GM18511 (cell line): Measurements from ENCODE around the gene RHBDF2.

ENCODE experiments used
- ATAC-seq: cut with Tn5 transposase; IDR thresholded peaks from one replicate; pipeline ENCODE4 v1.9.1; 2021; ENCODE audit warnings: mild to moderate bottlenecking, moderate library complexity; ENCODE audit not compliant: unreplicated experiment

RHBDF2 gene

DNA sequence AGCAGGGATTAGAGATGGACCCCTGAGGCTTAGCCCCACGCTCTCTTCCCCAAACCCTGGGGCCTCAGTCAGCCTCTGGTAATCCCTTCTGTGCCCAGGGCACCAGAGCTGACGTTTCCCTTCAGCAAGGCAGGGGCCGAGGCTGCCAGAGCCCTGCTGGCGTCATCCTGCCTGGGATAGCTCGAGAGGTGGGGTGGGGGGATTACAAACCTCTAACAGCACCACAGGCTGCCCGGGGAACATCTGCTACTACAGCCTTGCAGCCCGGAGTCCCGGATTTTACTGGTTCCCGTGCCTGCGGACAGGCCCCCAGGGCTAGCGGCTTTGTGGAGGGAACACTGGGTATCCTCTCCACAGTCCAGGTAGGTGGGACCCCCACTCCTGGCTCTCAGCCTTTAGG, 33.9 kb downstream of the RHBDF2 start, which contains the start of gene AANAT:
Gene AANAT (plus strand): TSS at position 238 of the 400 bp plus-strand sequence. CDS start 1,144 bp downstream, outside the sequence.
- ATAC-seq: no peak

DNA sequence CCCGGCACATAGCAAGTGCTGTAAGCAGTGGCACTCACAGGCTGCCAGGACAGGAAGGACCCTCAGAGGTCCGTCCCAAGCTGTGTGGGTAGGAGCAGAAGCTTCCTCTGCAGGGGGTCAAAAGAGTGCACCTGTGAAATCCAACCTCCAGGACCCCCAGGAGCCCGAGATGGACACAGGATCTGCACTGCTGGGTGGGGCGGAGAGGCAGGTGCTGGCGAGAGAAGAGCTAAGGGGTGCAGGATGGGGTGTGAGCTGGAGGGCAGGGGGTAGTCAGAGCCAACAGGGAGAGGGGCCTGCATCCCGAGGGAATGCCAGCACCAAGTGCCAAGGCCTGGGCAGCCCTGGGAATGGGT, 34.5 kb downstream of the RHBDF2 start:
- no peak for ATAC-seq

DNA sequence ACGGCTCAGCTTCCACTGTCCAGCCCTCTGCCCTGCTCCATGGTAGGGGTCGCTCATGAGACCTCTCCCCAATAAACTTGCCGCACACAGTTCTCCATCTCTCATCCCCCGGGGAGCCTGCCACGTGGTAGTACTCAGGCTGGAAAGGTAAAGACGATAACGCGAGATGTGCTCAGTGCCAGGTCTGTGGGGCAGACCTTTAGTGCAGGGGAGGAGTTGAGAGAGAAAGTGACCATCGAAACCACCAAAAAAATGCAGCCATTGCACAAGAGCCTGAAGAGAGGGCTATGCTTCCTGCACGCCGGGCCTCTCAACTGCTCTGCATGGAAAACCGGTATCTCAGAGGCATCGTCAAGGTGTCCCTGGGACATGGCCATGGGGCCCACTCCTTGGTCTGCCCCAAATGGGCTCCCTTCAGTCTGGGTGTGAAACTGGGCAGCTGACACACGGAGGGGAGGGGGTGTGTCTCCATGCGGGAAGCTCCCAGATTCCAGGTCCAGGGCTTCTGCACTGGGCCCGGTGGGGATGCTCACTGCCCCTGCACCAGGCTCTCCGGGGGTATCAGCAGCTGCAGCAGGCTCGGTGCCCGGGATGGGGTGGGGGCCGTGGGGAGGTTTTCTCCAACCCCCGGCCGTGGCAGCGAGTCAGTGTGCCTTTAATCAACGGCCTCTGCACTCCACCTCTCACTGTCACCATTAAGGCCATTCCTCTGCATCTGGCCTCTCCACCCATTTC, 38.5 kb downstream of the RHBDF2 start:
- ATAC-seq: no peak

DNA sequence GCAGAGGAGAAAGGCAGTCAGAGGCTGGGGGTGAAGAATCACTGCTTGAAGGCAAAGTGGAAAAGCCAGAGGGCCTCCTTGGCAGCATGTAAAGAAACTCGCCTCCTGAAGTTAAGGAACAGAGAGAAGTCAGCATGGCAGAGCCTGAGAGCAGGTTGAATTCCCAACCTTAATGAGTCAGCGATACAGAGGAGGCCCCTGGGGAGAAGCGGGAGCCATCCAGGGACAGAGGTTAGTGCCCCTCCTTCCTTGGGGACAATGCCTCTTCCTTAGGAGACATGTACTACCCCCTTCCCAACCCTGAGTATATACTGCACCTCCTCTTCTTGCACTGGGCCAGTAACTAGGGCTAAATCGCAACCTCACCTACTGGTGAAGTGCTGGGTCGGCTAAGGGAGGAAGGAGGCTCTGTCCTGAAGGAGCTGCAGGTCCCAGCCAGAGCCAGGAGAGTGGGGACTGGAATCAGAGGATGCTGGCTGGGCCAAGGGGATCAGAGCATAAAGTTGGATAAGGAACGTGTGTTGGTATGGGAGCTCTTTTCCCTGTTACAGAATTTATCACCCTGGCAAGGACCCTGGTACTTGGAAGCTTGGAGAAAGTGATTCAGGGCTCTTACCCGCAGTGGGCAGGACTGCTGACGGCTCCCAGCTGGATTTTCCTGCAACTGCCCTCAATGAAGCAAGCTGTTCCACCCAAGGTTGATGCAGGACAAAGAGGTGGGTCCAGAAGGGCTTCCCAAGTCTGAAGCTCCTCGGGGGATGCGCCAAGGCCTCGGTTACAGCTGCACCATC, 39.3 kb downstream of the RHBDF2 start:
- ATAC-seq: no peak

DNA sequence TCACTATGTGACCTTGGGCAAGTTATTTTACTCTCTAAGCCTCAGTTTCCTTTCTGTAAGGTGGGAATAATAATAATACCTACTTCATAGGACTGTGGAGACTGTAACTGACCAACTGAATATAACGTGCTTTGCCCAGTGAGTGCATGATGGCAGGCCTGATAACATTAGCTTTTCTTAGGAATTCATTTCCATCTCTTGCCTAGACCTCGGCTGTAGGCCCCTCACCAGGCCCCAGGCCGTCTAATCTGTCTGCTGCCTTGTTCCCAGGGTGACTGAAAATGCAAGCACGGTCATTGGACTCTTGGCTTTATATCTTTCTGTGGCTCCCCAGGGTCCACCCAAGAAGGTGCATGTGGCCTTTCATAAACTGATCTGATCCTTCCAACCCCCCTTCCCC, 41.5 kb downstream of the RHBDF2 start:
- ATAC-seq: no peak

DNA sequence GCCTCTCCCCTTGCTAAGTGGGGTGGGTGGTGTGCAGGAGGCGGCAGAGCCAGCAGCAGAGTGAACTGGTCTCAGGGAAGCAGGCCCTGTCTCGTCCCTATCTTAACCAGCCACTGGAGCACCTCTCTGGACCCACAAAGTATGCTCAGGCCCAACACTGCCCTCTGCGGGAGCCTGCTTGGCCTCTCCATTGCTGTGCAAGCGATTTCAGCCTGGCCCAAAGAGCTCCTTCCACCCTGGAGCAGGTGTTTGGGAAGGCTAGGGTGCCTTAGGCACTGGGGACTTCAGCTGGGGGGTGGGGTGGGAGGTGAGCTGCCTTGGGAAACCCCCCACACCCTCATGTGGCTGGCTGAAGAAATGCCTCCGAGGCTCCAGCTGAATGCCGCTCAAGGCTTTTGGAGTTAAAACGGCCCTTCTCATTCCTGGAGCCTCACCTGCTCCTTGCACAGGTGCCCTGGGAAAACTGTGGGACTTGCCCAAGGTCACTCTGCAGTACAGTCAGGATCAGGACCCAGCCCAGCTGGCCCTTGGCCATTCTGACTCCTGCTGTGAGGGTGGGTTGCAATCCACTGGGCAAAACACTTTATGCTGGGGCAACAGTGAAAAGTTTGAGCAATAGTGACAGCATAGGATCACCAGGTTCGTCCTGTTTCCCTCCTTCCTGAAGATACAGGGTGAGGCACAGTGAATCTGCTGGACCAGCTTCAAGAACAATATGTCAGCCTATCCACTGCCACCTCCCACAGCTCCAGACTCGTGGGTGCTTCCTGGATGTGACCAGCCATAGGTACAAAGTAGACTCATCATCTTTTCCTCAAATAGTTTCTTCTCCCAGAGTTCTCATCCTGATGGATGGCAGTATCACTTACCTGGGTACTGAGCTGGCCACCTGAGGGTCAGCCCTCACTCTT, 42.4 kb downstream of the RHBDF2 start:
- no peak for ATAC-seq

DNA sequence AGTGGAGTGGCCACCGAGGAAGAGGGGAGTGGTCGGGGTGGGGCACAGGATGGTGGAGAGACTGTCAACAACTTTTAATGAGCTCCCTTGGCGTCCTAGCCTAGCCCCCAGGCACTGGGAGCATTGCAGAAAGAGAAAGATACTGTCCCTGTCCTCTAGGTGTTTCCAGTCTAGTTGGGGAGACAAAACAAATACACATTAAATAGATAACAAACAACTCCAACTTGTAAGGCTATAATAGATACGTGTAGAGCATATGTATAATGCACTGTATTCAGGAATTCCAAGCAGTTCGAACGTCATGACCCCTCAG, 47.8 kb downstream of the RHBDF2 start:
- ATAC-seq: no peak

DNA sequence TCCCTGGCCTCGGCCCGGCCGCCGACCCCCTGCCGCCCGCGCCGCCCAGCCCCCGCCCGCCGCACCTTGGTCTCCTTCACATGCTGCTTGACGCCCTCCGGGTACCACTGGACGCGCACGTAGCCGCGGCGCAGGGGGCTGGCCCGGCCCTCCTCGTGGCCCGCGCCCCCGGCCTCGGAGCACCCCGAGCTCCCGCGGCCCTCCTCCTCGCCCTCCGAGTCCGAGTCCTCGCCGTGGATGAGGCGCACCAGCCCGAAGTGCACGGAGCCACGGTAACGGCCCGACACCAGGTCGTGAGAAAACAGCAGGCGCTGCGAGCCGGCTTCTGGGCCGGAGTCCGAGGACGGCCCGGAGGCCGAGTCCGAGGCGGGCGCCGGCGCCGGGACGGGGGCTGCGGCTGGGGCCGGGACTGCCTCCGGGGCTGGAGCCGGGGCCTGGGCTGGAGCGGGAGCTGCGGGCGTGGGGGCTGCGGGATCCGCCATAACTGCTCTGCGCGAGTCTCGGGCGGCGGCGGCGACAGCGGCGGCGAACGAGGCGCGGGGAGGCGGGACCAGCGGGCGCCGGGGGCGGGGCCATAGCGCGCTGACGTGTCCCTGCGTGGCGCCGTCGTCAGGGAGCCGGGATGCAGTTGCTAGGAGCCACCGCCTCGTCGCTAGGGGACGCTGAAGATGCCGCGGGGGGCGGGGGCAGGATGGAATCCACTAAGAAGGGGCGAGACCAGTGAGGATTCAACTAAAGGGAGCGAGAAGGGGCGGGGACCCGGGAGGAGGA, 48.4 kb downstream of the RHBDF2 start, which contains the start of gene UBE2O:
Gene UBE2O (minus strand): TSS at position 493 of the 771 bp plus-strand sequence. CDS start 11 bp downstream, at position 482.
- peak; percentile 93 for ATAC-seq

DNA sequence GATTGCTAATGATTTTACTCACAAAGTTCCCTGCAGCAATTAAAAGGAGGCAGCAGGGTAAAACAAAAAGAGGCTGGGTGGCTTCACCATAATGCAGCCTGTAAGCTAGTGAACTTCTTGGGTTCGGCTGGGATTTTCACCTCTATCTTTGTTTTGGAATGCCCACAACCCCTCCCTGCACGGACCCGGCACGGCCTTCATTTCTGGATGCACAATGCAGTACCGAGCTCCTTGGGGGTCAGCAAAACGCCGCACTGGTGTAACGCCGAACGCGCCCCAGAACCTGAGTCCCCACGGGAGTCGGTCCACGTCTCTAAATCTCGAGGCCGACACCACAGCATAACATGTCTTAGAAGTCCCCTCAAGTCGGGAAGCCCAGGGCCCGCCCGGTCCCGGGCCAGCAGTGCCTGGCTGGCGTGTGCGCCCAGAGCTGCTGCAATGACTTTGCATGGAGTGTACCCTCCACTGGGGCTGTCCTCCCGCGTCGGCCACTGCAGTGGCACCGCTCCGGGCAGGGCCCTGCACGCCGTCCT, 49.0 kb downstream of the RHBDF2 start:
- no peak for ATAC-seq

DNA sequence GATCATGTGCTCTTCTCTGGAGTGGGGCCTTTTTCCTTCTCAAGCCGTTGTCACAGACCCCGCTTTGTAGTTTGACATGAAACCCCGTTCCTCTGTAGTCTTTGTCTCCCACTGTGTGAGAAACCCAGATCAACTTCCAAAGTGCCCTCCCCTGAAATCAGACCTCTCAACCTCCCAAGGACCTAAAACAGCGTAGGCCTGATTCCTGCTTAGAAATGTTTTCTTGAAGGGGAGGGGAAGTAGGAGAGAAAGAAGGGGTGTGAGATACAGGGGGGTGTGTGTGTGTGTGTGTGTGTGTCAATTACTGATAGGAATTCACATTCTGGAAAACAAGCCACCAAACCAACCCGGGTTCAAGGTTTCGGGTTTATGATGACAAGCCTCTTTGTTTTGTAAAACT, 49.7 kb downstream of the RHBDF2 start:
- no peak for ATAC-seq

DNA sequence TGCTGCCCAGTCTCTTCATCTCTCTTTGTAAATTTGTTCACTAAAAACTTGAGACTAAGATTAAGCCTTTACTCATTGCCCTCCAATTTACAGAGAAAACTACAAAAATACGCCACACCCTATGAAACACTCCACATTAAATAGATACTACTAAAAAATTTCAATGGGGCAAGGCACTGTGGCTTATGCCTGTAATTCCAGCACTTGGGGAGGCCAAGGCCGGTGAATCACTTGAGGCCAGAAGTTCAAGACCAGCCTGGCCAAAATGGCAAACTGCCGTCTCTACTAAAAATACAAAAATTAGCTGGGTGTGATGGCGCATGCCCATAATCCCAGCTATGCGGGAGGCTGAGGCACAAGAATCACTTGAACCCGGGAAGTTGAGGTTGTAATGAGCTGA, 52.1 kb downstream of the RHBDF2 start:
- ATAC-seq: no peak

DNA sequence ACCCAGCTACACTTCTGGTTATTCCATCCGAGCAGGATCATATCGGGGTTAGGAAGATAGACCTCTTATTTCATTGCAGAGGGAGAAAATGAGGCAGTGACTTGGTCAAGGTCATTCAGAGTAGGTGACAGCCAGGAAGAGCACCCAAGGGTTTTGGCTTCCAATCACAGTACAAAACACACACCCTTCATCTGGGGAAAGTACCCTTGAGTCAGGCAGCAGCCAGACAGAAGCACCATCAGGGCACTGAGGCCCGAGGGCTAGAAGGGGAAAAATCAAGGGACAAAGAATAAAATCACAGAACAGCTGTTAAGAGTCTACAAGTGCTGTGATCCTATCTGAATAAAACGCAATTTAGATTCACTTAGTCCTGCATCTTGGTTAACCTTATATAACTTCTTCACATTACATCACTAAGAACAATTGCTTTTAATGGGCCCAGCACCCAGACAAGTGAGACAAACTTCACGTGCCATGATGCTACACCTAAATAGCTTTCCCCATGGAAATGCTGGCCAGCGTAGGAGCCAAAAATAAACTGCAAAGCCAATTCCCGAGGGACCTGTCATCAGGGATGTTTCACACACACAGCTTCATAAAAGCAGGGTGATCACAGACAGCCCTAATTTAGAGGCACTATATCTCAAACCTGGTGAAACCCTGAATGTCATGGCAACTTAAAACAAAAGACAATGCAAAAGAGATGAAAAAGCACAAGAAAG, 53.1 kb downstream of the RHBDF2 start:
- no peak for ATAC-seq

DNA sequence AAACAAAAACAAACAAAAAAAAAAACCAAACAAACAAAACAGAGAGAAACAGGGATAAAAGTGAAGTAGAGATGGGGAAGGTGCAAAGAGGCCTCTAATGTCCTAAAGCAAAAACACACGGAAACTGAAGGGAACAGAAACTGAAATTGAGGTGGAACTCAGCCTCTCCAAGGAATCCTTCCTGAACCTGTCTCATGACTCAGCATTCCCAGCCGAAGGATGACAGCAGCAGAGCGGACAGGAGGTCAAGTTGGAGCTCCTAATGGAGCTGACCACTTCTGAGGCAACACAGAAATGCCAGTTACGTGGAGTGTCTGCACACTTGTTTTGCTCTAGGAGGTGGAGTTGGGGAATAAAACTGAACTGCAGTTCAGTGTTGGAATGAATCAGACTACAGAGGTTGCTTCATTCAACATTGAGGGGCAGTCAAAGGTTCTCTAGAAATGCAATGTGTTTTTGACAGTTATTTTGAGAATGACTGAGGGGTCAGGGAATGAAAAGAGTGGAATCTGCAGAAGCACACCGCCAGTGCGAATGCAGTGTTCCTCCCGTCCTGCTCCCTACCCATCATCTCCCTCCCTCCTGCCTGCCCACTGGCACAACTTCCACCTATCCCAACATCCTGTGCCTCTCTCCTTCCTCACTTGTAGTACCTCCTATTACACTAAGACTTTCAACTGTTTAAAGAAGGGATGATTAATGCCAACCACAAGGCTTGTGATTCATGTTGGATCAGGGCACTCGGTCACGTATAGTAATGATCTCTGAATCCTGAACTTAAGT, 54.6 kb downstream of the RHBDF2 start:
- ATAC-seq: no peak

DNA sequence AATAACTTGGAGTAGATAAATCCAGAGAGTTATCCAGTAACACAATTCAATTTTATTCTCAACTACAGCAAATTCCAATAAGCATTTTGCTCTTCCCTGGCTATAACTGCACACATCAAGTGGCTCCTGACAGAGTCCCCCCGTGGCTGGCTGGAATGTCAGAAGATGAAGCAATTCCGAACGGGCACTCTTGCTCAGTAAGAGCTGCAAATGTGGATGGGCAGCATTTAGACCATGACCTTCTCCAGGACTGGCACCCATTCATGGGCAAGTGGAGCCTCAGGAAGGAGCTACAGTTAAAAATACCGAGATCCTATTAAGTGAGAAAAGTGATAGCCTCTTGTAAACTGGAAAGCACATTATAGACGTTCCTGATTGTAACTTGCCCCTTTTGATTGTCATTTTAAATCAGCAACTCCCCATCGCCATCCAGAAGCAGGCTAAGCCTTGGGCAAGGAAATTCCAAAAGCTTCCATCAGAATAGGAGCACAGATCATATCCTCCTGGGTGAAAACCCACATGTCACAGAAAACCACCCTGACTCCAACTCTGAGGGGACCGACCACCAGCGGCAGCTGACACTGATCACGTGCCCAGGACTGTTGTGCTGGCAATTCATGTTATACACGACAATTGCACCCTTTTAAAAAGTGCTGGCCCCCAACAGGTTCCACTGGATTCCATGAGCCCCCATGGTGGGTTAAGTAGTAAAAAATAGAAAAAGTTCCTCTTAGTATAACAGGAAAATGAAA, 55.4 kb downstream of the RHBDF2 start:
- ATAC-seq: no peak

DNA sequence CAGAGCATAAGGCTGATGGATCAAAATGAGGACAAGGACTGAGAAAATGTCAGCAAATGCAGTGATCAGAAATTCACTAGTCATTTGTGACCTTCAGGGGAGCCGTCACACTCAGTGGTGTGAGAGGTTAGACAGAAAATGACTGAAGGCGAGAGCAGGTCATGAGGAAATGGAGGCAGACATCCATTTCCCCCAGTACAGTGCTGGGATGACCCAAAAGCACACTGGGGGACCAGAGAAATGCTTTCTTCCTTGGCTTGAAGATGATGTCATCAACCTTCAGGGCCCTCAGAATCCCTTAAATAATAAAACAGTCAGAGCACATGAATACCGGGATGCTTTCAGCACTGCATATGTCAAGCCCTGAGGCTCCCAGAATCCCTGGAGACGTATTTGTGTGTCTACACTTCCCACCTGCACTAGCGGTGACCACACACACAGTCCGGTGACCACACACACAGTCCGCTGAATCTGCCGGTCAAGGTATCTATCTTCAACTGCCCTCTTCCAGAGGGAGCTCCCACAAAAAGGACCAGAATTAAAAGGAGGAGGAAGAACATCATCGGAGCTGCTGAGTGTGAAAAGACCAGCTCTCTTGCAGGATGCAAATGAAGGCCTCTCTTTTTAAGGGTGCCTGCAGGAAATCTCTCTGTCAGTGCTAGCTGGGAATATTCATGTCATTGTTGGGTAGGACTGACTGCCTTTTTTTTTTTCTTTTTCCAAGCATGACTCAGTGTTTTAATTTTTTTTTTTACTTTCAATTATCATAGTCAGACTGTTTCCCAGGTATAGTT, 56.5 kb downstream of the RHBDF2 start:
- ATAC-seq: no peak

DNA sequence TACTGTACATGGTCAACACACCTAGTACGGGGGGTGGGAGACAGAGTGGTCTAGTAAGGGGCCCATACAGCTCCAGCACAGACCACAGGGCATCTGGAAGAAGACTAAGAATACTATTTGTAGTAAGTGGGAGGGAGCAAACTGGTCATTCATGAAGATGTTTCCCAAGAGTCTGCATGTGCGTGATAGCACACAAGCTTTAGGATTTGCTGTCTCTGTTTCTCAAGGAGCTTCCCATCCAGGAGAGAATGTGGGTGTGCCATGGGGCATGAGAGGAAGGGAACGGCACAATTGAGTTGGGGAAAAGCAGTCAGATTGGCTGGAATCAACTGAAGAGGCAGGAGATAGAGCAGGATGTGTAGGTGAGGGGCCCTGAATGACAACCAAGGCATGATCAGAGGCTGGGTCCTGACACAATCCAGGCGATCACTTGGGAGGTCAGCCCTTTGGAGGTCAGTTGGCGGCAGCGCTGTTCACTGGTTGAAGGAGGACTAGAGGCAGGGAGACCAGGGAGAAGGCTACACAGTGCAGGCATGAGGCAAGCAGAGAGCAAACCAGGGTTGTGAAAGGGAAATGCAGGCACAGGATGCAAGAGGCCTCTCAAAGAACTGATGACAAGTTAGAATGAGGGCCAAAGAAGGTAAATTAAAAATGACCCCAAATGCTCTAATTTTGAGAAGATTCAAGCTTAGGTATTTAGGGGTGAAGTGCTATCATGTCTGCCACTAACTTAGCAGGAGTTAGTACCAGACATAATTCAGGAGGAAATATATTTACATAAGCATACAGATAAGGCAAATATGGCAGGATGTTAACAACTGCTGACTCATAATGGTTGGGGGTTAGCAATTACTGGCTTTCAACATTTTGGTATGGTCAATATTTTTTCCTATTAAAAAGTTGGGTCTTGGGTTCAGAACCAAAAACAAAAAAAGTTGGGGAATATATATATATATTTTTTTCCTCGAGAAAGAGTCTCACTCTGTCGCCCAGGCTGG, 58.6 kb downstream of the RHBDF2 start:
- ATAC-seq: no peak
